K562 (cell line): ENCODE results near the gene PRR19. TPM values are rescaled to one million over a fixed set of nuclear protein-coding genes. Genes with fewer than 3 reads are reported as not detected.

ENCODE experiments used
- BACH1 ChIP-seq: fragments of 200-800 bp; sonication (Bioruptor generic); IDR thresholded peaks from 2 replicates; pipeline ENCODE4 v1.6.1; 2016; ENCODE audit warnings: missing genetic modification characterization, missing compliant biosample characterization
- C11orf30 ChIP-seq: fragments of 450-650 bp; IDR thresholded peaks from 2 replicates; pipeline ENCODE4 v1.6.1; 2016; ENCODE audit warnings: low read depth, mild to moderate bottlenecking
- FOXA1 ChIP-seq: fragments of 450-650 bp; IDR thresholded peaks from 2 replicates; pipeline ENCODE4 v1.6.1; 2016; ENCODE audit warnings: mild to moderate bottlenecking, borderline replicate concordance
- FOXJ2 ChIP-seq: fragments of 200-800 bp; sonication (Bioruptor generic); IDR thresholded peaks from 2 replicates; pipeline ENCODE4 v1.6.1; 2016; ENCODE audit warnings: missing genetic modification characterization, missing compliant biosample characterization
- GMEB1 ChIP-seq: fragments of 250-450 bp; sonication (Bioruptor Pico); IDR thresholded peaks from 2 replicates; pipeline ENCODE4 v1.4.0; 2020; ENCODE audit warnings: mild to moderate bottlenecking
- MLX ChIP-seq, 2 experiments: fragments of 450-650 bp in 1 of 2; sonication (generic) in 1 of 2; formaldehyde crosslinking; conservative IDR thresholded peaks; 2 replicates each; pipeline versions ENCODE4 v1.4.0 to v1.8.1; 2020 to 2022; ENCODE audit warnings: mild to moderate bottlenecking in 1 of 2, missing genetic modification reagents in 1 of 2
- MXI1 ChIP-seq: IDR thresholded peaks from 2 replicates; pipeline ENCODE4 v1.6.1; 2011; ENCODE audit warnings: low read depth, mild to moderate bottlenecking, improper control_type of control experiment, low read length
- MYNN ChIP-seq, 2 experiments: sonication (generic); formaldehyde crosslinking in 1 of 2; IDR thresholded peaks; 2 replicates each; pipeline versions ENCODE4 v1.5.0 to v1.6.1; 2016 to 2020; ENCODE audit warnings: antibody characterized with exemption in 1 of 2, missing genetic modification reagents in 1 of 2
- NONO ChIP-seq, 2 experiments: fragments of 200-400 bp in 1 of 2; fragments of 450-650 bp in 1 of 2; formaldehyde crosslinking in 1 of 2; IDR thresholded peaks; 2 replicates each; pipeline ENCODE4 v1.6.1; 2017; ENCODE audit warnings: low read depth in 2 of 2, mild to moderate bottlenecking in 2 of 2, moderate library complexity in 2 of 2, low read length in 1 of 2
- PHF8 ChIP-seq: fragments of 200-600 bp; sonication (generic); IDR thresholded peaks from 2 replicates; pipeline ENCODE4 v1.6.1; 2012; ENCODE audit warnings: mixed run types, mild to moderate bottlenecking, inconsistent platforms, low read length, moderate library complexity, borderline replicate concordance
- PURB ChIP-seq: sonication (generic); formaldehyde crosslinking; IDR thresholded peaks from 2 replicates; pipeline ENCODE4 v1.9.0; 2021; ENCODE audit warnings: low read depth, mild to moderate bottlenecking, missing genetic modification reagents
- RAD21 ChIP-seq, 2 experiments: fragments of 250-450 bp in 1 of 2; fragments of 450-650 bp in 1 of 2; sonication (Bioruptor Pico) in 1 of 2; formaldehyde crosslinking in 1 of 2; IDR thresholded peaks in 1 of 2; conservative IDR thresholded peaks in 1 of 2; 2 replicates each; pipeline versions ENCODE4 v1.4.0 to v1.8.0; 2020 to 2022; ENCODE audit warnings: mild to moderate bottlenecking in 2 of 2, moderate library complexity in 1 of 2
- SLC30A9 ChIP-seq: fragments of 250-450 bp; sonication (Bioruptor Pico); IDR thresholded peaks from 2 replicates; pipeline ENCODE4 v1.8.0; 2022; ENCODE audit warnings: mild to moderate bottlenecking, moderate library complexity
- SMARCA5 ChIP-seq: fragments of 450-650 bp; IDR thresholded peaks from 2 replicates; pipeline ENCODE4 v1.6.1; 2016
- STAT6 ChIP-seq: sonication (generic); formaldehyde crosslinking; IDR thresholded peaks from 2 replicates; pipeline ENCODE4 v1.8.1; 2023; ENCODE audit warnings: mild to moderate bottlenecking, missing genetic modification reagents
- TBL1XR1 ChIP-seq, 2 experiments: IDR thresholded peaks; 2 replicates each; pipeline ENCODE4 v1.6.1; 2012; ENCODE audit warnings: improper control_type of control experiment in 2 of 2, low read length in 2 of 2, mild to moderate bottlenecking in 1 of 2
- TCF7L2 ChIP-seq: fragments of 150-350 bp; IDR thresholded peaks from 2 replicates; pipeline ENCODE4 v1.6.1; 2016; ENCODE audit warnings: low read depth, mild to moderate bottlenecking, low read length, moderate library complexity
- TEAD4 ChIP-seq, 2 experiments: sonication (generic) in 1 of 2; formaldehyde crosslinking in 1 of 2; IDR thresholded peaks; 2 replicates each; pipeline versions ENCODE4 v1.6.1 to v1.8.0; 2012 to 2022; ENCODE audit warnings: borderline replicate concordance in 1 of 2, inconsistent platforms in 1 of 2, low read length in 1 of 2, mild to moderate bottlenecking in 1 of 2, missing genetic modification reagents in 1 of 2
- ZC3H11A ChIP-seq: IDR thresholded peaks from 2 replicates; pipeline ENCODE4 v1.6.1; 2012; ENCODE audit warnings: low read depth, low read length, improper control_type of control experiment
- ZNF655 ChIP-seq: fragments of 250-450 bp; sonication (Bioruptor Pico); IDR thresholded peaks from 2 replicates; pipeline ENCODE4 v1.5.0; 2021
- polyA plus RNA-seq, 8 experiments: library from polyadenylated mRNA; depleted of rRNA in 4 of 8; stranded (reverse) in 5 of 8; unstranded in 3 of 8; fragments of >200 nt; fragmentation: Nextera tagmentation in 2 of 8; fragmentation: Illumina TruSeq in 1 of 8; extraction: Ambion mirVana in 2 of 8; extraction: Trizol in 1 of 8; gene quantifications; 2 replicates each; pipeline versions ENCODE4 v1.2.1 to v1.2.3, GENCODE V29; 2011 to 2014; ENCODE audit warnings: inconsistent platforms in 1 of 8, missing spikeins in 1 of 8
- total RNA-seq, 7 experiments: library from RNA; depleted of rRNA in 6 of 7; stranded (reverse); fragments of >200 nt in 6 of 7; fragmentation: Illumina TruSeq in 2 of 7; extraction: Trizol in 2 of 7; gene quantifications; 2 replicates each; pipeline versions ENCODE4 v1.2.1 to v1.2.3, GENCODE V29; 2011 to 2021; ENCODE audit warnings: low replicate concordance in 1 of 7

PRR19 gene
- total and polyA plus RNA-seq, 9 of the 15 experiments (the other 6 are each of a cell fraction or from before 2014, with no cell fraction given), result 0.10 to 1.6 (median 0.54) TPM

- TF ChIP-seq MYNN (IDR thresholded peaks at IDR 0.05) (0 out of 2 replicates have a peak, but pooled peaks have one; percentile 10), MYNN (CRISPR knock-in tag; IDR thresholded peaks at IDR 0.05) (no peak), FOXJ2 (tag) (no peak), FOXA1 (no peak), STAT6 (CRISPR knock-in tag) (no peak), TCF7L2 (no peak), PURB (CRISPR knock-in tag) (no peak), TEAD4 (IDR thresholded peaks at IDR 0.05; ENCODE audit: low read length) (no peak), TEAD4 (CRISPR knock-in tag; IDR thresholded peaks at IDR 0.05; ENCODE audit: borderline replicate concordance) (no peak), ZC3H11A (no peak), GMEB1 (CRISPR knock-in tag) (no peak), BACH1 (tag) (no peak), PHF8 (peak; percentile 60; the same call in 1 of the 2 replicates), MLX (CRISPR knock-in tag; conservative IDR thresholded peaks at IDR 0.05) (no peak), MXI1 (no peak), SMARCA5 (no peak), C11orf30 (no peak), SLC30A9 (CRISPR knock-in tag) (no peak), TBL1XR1 (IDR thresholded peaks at IDR 0.05; ENCODE audit: low read length in 2 of 2) (no peak; a peak in 1 of 4 replicates), NONO (IDR thresholded peaks at IDR 0.05; ENCODE audit: low read depth in 2 of 2, low read length in 1 of 2) (peak in 1 of 2 experiments; percentile 87; a peak in 2 of 4 replicates), ZNF655 (CRISPR knock-in tag) (no peak), RAD21 (CRISPR knock-in tag; conservative IDR thresholded peaks at IDR 0.05 in 1 of 2, IDR thresholded peaks at IDR 0.05 in 1 of 2) (peak; percentile 80 to 89; a peak in 3 of 4 replicates)
Measured at GRCh38 chr19:42279902-42280814, 21.8 kb upstream of the PRR19 start (continued).
